Measurements from ENCODE around the gene GRM8. TPM values are rescaled to one million over a fixed set of nuclear protein-coding genes. Genes with fewer than 3 reads are reported as not detected.
A peak's percentile ranks its signal among the peaks of the same experiment; 100 is the strongest.

Gene GRM8
- 0.24 and 1.4 TPM in 2 replicates for total RNA-seq (2014; rRNA removed; shearing (Covaris generic))

DNA sequence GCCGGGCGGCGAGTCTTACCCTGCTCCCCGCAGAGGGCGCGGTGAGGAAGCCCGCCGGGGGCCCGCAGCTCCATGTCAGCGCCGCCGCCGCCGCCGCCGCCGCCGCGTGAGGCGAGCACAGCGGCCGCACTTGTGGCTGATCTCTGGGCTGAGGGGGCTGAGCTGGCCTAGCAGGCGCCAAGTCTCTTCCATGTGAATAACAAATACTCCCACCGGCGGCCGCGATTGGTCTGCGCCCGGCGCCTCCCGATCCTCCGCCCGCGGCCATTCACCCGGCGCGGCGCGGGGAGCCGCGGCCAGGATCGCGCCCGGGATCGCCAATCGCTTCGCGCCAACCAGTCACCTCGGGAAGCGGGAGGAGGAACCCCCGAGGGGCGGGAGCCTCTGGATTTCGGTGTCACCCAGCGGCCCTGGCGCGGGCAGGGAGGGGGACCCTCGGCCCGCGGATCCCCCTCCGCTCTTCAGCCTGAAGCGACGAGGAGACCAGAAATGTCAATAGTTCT lies at the start of gene GRM8:
TSS of gene GRM8 (minus strand) at position 164 of the 503 bp plus-strand sequence.
- peak; percentile 80 for DNase-seq (ENCODE audit: low read depth)

DNA sequence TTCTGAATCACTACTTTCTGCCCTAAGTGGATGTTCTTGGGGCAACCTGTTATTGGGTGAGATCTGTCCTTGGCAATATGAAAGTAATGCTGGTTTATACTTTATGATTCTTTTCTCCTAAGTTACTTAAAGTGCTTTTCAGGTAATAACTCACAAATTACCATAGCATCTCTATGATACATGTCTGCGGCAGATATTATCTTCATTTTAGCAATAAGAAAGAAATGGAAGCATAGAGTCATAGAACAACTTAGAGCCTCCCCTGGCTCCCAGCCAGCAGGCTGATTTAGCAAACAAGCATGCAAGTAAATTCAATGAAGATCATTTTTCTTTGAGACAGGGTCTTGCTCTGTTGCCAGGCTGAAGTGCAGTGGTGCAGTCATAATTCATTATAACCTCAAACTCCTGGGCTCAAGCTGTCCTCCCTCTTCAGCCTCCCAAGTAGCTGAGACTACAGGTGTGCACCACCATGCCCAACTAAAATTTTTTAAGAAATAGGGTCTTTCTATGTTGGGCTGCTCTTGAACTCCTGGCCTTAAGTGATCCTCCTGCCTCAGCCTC lies 38.1 kb upstream of the GRM8 start:
- no peak for DNase-seq (ENCODE audit: low read depth)

DNA sequence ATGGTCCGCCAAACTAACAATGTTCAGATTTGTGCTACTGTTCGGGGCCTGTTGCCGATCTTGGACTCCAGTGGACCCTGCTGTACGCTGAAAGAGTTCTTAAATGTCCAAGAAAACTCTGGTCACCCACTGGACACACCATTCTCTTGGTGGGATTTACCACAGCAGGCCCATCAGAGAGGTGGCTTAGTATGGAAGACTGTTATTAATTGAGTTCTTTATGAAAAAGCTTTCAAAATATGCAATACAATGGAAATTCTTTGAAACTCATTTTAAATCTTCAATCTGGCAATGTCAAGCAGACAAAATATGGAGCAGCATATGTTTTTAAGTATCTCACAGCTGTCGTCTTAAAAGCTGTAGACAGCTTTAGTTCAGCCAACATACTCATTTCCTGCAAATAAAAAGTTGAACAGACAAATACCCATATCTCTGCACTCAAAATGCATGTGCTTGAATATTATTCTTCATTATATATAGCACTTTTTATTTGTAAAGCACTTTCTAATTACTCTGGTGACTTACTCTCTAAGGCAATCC lies 37.4 kb upstream of the GRM8 start:
- no peak for DNase-seq (ENCODE audit: low read depth)

DNA sequence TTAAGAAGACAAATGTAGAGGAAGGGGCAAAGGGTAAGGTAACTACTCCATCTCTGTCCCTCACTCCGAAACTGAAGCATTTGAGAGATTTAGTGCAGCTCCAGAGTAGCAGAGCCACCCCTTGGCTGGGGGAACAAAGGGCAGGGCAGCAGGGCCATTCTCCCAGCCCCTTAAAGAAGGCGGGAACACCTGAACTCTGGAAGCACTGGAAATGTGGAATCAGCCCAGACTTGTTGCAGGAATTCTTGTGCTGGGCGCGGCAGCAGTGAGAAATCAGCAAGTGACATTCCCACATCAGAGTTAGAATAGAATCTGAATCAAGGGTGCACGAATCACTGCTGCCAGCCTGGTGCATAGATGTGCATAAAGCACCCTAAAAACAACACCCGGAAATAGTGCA lies 34.4 kb upstream of the GRM8 start:
- DNase-seq (ENCODE audit: low read depth): no peak

DNA sequence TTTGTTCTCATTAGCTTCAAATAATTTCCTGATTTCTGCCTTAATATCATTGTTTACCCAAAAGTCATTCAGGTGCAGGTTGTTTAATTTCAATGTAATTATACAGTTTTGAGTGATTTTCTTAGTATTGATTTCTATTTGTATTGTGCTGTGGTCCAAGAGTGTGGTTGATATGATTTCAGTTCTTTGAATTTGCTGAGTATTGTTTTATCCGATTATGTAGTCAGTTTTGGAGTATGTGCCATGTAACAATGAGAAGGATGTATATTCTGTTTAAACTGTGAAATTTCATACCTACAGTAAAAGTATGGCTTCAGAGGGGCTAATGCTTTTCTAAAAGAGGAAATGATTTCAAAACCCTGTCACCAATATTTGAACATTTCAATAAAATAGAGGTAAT lies 17.4 kb upstream of the GRM8 start:
- DNase-seq (ENCODE audit: low read depth): no peak

DNA sequence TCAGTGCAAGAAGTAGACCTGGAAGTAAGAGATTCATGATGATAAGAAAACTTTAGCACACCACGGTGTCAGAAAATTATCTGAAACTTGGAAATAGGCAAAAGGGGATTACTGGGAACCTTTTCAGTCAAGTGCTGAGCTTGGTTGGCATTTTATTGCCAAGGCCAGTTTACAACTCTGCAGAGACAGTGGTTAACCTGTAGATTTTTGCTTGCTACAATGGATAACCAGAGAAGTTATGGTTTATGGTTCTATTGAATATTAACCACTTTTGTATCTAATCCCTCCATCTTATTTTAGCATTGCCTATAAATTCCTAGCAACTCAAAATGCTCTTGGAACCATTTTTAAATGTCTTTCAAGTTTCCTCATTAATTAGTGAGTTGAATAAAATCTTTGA lies 13.3 kb upstream of the GRM8 start:
- no peak for DNase-seq (ENCODE audit: low read depth)

DNA sequence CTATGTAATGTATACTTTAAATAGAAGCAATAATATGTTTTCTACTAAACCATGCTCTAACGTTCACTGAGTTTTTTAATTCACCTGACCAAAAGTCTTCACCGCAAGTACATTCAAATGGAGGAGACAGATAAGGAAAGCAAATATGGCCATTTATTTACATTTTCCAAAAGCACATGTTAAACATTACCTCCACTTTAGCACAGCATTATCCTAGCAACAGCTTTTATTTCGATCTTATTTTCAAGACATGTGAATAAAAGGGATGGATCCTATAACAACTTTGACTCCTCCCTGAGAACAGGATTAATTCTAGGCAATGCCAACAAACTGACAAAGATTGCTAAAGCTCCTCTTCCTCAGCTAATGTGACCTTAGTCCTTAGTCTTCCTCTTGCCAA lies 11.5 kb upstream of the GRM8 start:
- no peak for DNase-seq (ENCODE audit: low read depth)

DNA sequence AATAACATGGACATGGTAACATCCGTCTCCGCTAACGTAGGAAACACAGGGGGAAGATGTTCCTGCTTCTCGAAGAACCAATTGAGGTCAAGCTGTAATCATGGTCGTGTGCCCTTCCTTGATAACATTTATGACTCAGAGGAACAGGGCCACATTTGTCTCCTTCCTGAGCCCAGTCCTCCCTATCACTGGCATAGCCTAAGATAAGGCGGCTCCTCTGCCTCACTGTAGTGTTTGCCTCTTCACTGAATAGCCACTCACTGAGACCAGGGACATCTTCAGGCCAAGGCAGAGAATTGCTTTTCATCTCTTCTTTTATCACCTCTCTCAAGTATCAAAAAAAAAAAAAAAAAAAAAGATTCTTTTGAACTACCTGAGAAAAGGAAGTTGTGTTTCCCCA lies 5.4 kb upstream of the GRM8 start:
- DNase-seq (ENCODE audit: low read depth): no peak

DNA sequence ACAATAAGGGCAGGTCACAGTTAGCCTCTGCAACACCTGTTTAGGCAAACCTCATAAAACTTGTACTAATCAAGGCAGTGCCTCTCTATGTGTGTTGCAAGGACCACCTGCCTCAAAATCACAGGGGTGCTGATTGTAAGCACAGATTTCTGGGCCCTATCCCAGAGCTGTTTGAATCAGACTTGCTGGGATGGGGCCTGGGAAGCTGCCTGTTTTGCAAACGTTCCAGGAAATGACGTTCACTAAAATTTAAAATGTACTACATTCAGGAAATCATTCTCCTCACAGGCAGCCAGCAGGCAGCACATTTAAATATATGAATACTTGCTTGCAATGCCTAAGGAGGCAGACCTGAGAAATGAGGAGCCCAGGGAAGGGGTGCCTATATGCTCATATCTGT lies 4.3 kb upstream of the GRM8 start:
- no peak for DNase-seq (ENCODE audit: low read depth)

DNA sequence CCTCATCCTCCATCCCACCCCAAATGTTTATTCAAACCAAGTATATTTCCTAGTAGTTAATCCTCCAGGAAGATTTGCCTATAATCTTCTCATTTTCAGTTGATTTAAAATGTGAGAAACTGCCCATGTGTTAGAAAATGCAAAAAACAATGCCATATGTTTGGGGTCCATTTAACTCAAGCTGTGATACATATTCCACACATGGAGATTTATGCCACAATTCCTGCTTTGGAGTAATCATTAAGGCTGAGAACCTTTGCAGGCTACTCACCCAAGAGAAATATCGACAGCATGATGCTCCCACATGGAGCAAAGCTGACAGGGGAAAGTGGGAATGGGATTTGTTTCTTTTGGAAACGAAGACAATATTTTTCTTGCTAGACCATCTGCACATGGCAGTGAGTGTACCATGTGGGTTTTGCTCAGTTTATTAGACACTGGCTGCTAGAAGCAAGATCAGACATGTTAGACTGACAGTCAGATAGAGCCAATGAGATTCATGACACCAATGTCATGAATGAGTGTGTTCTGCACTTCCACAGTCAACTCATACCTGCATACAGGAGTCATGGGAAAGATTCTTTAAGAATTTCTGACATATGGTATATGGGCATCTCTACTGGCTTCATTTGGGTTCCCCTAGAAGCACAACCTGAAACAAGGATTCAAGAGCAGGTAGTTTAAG lies 3.4 kb upstream of the GRM8 start:
- DNase-seq (ENCODE audit: low read depth): no peak

DNA sequence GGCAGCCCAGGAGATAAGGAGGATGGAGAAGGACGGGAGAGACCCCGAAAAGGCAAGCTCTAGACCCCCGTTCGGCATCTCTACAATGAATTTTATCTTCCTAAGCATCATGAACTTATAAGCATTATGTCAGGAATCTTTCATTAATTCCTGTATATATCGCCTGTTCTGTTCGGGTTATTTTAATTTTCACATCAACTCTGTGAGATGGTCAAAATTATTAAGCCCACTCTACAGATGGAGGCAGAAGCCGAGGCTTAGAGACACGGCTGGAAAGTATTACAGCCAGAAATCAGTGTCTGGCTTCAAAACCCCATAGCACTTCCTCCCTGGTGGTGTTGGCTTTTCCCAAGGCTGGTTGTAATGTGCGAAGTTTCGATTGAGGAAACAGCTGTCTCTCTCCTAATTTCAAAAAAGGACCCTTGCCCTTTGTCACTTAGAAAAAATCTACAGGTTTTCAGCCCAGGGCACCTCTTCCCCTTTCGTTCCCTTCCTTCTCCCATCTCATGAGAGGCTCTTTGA lies 1.5 kb upstream of the GRM8 start:
- no peak for DNase-seq (ENCODE audit: low read depth)

DNA sequence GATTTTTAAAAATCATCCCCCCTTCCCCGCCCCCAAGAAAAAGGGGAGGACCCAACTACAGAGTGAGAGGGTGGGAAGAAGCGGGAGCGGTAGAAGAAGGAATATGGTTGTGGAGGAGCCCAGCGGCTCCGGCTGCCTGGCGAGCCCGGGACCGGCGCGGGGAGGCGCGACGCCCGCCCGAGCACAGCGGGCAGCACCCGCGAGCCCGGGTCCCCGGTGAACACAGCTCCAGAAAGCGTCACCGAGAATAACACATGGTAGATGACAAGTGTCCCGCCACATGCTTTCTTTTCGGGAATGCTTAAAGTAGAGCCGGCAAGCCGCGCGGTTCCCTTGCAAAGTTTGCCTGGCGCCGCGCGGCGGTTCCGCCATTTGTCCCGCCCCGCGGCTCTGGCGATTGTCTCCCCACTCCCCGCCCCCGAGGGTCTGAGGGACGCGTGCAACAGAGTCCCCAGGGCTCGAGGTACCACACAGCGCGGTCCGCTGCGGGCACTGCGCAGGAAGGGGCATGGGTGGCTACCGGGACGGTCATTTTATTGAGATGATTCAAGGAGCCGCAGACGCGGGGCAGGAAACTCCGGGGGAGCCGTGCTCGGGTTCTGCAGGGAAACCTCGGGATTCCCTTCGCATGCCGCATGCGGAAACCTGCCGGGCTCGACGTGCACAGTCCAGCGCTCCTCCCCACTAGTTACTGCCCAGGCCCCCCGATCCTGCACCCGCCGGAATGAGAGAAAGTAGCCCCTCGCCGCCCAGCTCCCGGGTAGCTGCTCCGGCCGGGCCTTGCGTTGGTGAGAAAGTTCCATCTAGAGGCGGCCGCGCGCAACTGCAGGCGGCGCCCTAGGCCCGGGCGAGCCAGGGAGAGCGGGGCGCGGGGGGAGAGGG lies 781 bp upstream of the GRM8 start:
- peak; percentile 79 for DNase-seq (ENCODE audit: low read depth)

DNA sequence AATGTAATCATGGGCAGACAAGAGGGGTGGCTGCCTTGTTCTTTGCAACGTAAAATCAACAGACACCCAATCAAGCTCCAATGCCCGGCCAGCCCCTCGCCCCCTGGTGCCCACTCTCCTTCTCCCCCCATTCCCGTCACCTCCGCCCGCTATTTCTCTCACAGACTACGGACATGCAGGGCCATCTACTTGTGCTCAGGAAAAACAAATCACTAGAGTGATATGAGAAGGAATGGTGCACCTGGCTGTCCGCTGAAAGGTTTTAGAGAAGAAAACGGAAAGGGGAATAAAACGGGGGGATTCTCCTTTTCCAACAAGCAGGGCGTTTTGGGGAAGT lies 396 bp downstream of the GRM8 start:
- DNase-seq (ENCODE audit: low read depth): peak; percentile 19

DNA sequence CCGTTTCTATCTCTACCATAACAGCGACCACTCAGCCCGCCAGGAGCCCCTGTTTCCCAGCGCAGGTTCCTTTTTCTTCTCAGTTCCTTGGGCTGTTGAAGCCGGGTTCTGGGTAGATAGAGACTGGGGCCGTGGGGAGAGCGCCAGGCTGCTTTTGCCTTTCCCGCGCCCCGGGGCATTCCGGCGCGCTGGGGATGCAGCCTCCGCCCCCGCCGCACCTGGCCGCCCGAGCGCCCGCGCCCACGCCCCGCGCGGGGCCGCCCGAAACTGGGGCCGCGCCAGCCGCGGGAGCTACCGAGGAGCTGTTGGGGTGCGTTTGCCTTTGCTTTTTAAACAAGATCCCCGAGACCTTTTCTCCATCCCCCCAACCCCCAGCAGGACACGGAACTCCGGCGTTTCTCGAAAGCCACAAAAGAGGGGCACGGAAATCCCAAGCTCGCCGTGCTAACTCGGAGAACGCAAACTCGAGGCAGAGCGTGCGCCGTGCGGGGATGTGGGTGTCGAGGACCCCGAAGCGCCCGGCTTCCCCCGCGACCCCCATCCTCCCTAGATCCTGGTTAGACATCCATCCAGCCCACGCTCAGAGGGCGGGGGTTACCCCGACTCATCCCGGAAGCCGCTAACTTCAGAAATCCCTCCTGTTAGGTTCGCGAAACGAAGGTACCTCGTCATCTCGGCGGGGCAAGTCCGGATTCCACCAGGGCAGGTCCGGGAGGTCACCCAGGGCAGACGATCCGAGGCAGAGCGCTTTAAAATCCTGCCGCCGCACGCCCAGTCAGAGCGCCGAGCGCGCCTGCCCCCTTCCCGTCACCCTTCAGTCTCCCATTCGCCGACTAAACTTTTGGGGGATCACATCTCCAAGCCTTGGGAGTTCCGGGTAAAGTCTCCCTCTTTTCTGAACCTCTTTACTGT lies 1.0 kb downstream of the GRM8 start:
- DNase-seq (ENCODE audit: low read depth): peak; percentile 37

DNA sequence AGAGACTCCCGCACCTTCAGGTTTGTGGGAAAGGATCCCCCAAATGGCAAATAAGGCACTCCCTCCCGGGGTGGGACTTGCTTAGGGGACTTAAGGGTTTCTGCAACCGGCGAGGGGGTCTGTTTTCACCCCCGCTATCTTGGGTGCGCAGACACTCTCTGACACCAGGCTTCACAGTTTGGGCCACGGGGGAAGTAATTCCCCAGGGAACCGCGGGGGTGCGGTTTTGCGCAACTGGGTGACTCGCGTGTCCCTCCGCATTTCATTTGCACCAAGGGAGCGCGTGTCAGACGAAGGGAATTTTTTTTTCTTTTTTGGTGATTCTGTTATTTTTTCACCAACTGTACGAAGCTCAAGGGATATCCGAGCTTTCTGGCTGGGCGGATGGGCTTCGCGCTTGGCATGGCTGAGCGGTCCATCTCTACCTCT lies 1.7 kb downstream of the GRM8 start:
- peak; percentile 16 for DNase-seq (ENCODE audit: low read depth)

DNA sequence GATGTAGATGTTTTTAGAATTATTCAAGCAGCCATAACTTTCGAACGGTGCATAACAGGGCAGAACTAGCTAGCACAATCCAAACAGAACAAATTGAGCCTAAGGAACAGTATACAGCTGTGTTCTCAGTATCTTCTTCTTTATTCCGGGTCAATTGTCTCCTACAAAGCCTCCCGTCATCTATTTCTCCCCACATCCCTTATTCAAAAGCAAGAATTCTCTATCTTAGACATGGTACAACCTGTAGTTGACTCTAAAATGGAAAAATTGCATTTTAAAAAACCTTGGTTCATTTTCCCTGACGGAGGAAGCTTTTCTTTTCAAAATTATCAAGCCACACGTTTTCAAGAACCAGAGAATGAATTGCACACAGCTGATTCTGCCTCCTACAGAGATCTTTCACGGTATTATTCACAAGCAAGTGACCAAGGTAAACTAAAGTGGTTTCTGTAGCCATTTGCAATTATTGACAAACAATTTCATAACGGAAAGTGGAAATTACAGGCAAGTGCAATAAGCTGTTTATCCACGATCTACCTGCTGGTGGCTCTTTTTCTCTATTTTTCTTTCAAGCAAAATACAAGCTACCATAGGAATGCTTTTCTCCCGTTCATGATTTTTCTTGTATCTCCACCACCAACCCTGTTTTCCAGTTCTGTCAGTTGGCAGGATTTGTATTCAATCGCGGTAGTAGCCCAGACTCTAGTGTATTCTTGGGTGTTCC lies 2.3 kb downstream of the GRM8 start:
- peak; percentile 9 for DNase-seq (ENCODE audit: low read depth)

DNA sequence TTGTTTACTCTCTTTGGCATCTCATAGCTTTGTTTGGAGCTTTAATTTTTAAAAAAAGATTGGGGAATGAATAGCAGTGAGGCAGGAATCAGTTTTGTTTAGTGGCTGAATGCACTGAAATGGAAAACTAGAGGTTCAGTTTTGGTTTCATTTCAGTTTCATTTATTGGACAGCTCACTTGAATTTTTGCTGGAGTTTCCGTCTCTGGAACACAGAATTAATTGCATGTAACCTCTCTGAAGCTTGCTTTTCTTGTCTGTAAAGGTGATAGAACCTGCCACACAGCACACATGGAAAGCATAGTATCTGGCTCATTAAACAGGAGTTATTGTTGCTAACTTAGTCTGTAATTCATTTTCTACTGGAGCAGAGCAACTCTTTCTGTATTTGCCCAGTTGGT lies 7.1 kb downstream of the GRM8 start:
- no peak for DNase-seq (ENCODE audit: low read depth)

DNA sequence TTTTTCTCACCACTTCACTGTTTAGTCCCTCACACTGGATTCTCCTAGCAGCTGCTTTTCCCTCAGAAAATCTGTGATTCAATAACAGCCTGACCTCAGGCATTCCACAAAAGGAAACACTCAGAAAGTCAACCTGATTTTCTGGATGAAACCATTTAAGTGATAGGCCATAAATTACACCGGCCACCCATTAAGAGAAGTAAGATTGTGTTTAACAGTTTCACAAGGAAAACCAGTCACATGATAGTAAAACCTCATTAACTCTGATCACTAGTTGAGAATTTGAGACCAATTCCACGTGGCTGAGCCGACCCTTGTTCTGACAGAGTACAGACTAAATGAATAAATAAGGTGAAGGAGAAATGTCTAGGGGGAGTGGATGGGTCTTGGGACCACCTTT lies 7.7 kb downstream of the GRM8 start:
- DNase-seq (ENCODE audit: low read depth): no peak

DNA sequence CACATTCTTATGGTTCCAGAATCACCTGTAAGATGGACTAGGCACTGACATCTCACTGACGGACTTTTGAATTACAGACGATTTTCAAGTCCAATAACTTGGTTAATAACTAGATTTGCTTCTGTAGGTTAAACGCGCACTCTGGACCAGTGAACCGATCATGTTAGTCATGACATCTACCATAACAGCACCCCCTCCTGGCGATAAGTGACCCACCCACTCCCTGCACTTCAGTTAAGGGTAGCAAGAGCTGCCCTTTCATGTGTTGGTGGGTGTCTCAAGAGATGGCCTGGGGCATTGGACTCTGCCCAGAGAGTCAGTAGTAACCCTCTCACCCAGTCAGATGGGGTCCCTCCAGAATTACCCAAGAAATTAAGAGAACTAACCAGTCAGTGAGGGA lies 12.9 kb downstream of the GRM8 start:
- no peak for DNase-seq (ENCODE audit: low read depth)

DNA sequence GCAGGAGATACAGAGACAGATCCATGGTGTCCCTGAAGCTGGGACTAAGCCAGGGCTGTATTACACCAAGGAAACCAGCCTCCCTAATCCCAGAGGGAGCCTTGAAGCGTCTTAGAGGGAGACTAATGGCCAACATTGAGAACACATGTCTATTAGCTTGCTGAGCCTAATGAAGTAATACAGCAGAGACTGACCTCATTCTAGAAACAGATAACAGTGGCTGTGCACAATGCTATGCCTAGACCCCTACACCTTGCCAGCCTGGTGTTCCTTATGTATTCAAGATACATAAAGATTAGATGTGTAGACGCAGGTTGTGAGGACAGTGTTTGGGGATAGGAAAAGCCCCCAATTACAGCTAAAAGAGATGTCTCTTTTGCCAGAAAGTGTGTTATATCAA lies 19.1 kb downstream of the GRM8 start:
- no peak for DNase-seq (ENCODE audit: low read depth)

DNA sequence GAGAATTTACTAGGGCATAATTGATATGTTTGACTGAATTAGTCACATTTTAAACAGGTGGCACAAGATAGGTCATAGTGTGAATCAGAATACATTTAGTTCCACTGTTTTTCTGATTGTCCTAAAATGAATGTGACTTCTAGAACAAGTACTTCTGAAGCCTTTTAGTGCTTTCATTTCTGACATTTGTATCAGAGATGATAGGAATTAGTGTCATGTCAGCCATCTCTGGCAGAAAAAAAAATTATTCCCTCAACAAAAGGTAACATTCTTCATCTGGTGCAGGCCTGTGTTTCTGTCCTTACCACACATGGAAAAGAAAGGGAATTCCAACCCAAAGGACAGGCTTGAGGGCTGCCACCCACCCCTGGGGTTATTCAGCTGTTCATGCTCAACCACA lies 21.3 kb downstream of the GRM8 start:
- DNase-seq (ENCODE audit: low read depth): no peak

All from Daoy (cell line).